PC-9 (cell line): ENCODE results near the gene USF1. TPM values are rescaled to one million over a fixed set of nuclear protein-coding genes. Genes with fewer than 3 reads are reported as not detected.
"Not testable (repeated sequence)": the region's sequence is repeated elsewhere in the genome, so short reads cannot be mapped to it uniquely, and the experiment has no call there.

Experiments
- BruUV-seq: library from RNA; stranded (reverse); fragments of 400-500 nt; replicated peaks from 2 replicates; lab custom pipeline; 2021; lab: Mats Ljungman, UMichigan
- CTCF ChIA-PET: fragments of 300-600 bp; sonication (Branson Sonifier 250); formaldehyde crosslinking; loops from one replicate; lab custom pipeline; 2022; ENCODE audit warnings: antibody characterized with exemption; lab: Charles Lee
- POLR2A ChIA-PET: fragments of 300-600 bp; sonication (Branson Sonifier 250); formaldehyde crosslinking; loops from one replicate; lab custom pipeline; 2022; ENCODE audit warnings: antibody characterized with exemption; ENCODE audit not compliant: unreplicated experiment; lab: Charles Lee
- DNase-seq, 2 experiments: peaks; one replicate each; pipeline versions ENCODE4 v3.0.0 to v3.0.0-alpha.2; 2015 to 2022; ENCODE audit warnings: mixed read lengths in 1 of 2
- H2AFZ ChIP-seq: fragments of 200-600 bp; sonication (generic); 2 replicates; pipeline ENCODE4 v1.8.1; 2017; ENCODE audit warnings: antibody characterized with exemption
- H3F3A ChIP-seq: fragments of 200-600 bp; sonication (generic); 2 replicates; pipeline ENCODE4 v1.8.1; 2017; ENCODE audit warnings: antibody characterized with exemption, mild to moderate bottlenecking, low read depth; ENCODE audit not compliant: insufficient read depth
- H3K27ac ChIP-seq: fragments of 200-600 bp; sonication (generic); 2 replicates; pipeline ENCODE4 v1.6.1; 2016; ENCODE audit warnings: mixed run types
- H3K27me3 ChIP-seq: fragments of 200-600 bp; sonication (generic); 2 replicates; pipeline ENCODE4 v1.6.1; 2016; ENCODE audit warnings: low read depth, mixed run types; ENCODE audit not compliant: insufficient read depth
- H3K36me3 ChIP-seq: fragments of 200-600 bp; sonication (generic); 2 replicates; pipeline ENCODE4 v1.6.1; 2016; ENCODE audit warnings: low read depth, mixed run types
- H3K4me1 ChIP-seq: fragments of 200-600 bp; sonication (generic); replicated peaks from 2 replicates; pipeline ENCODE4 v1.6.1; 2016; ENCODE audit warnings: mixed run types; ENCODE audit not compliant: insufficient read depth
- H3K4me2 ChIP-seq: fragments of 200-600 bp; sonication (generic); 2 replicates; pipeline ENCODE4 v1.6.1; 2017; ENCODE audit warnings: mixed run types
- H3K4me3 ChIP-seq: fragments of 200-600 bp; sonication (generic); 2 replicates; pipeline ENCODE4 v1.6.1; 2016; ENCODE audit warnings: mixed run types
- H3K79me2 ChIP-seq: fragments of 200-600 bp; sonication (generic); 2 replicates; pipeline ENCODE4 v1.6.1; 2017; ENCODE audit warnings: low read depth, mixed run types
- H3K9me2 ChIP-seq: fragments of 200-600 bp; sonication (generic); 2 replicates; pipeline ENCODE4 v1.8.1; 2017; ENCODE audit warnings: mild to moderate bottlenecking; ENCODE audit not compliant: insufficient read depth
- H3K9me3 ChIP-seq: fragments of 200-600 bp; sonication (generic); 2 replicates; pipeline ENCODE4 v1.8.1; 2016; ENCODE audit warnings: low read depth; ENCODE audit not compliant: insufficient read depth
- H4K20me1 ChIP-seq: fragments of 200-600 bp; sonication (generic); 2 replicates; pipeline ENCODE4 v1.8.1; 2017; ENCODE audit not compliant: insufficient read depth
- CTCF ChIP-seq: fragments of 200-600 bp; sonication (generic); conservative IDR thresholded peaks from 2 replicates; pipeline ENCODE4 v1.6.1; 2017; ENCODE audit warnings: mixed run types, antibody characterized with exemption, mild to moderate bottlenecking, moderate library complexity
- EZH2 ChIP-seq: fragments of 200-600 bp; sonication (generic); IDR thresholded peaks from 2 replicates; pipeline ENCODE4 v1.8.0; 2017; ENCODE audit warnings: antibody characterized with exemption, low read depth
- intact Hi-C: fragments of 100-400 bp; cut with micrococcal nuclease; formaldehyde crosslinking; loops from one replicate; pipeline ENCODE4 v1.10.0; 2022; ENCODE audit not compliant: unreplicated experiment
- total RNA-seq: library from RNA; stranded (reverse); gene quantifications from 2 replicates; pipeline ENCODE4 v1.2.3, GENCODE V29; 2021

The USF1 gene
- total RNA-seq, 1 experiment from 2014 or later = 43.2 TPM

DNA sequence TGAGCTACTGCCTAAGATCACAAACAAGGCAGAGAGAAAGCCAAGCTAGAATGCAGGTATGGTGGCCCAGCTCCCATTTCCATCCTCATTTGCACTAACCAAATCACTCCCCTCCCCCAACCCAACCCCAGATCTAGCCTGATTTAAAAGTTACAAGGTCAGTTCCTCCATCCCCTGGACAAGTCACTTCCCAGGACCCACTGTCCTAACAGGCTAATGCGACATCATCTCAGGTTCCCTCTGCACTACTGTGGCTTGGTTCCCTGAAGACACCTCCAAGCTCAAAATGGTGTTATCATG is 27.2 kb downstream of the USF1 start:
- H3K9me2 ChIP-seq = no peaks in the 10 kb centered on the region
- DNase-seq = no peak
- peaks cover 28% of the 10 kb centered on the region for H4K20me1 ChIP-seq
- H3K9me3 ChIP-seq = no peaks in the 10 kb centered on the region
- H3K36me3 ChIP-seq = no peaks in the 10 kb centered on the region
- H2AFZ ChIP-seq = no peak overlapping the region
- H3K27me3 ChIP-seq = no peaks in the 10 kb centered on the region
- no peak overlapping the region for H3K27ac ChIP-seq
- TF ChIP-seq CTCF = no peak
- no peak for TF ChIP-seq EZH2
- ChIA-PET POLR2A (interaction anchor here (0.6 kb wide), 1 partner anchor 200 kb away, joined by 3 read pairs; no protein-coding TSS in a partner anchor), CTCF (interaction anchor here (0.6 kb wide), 1 partner anchor 72 kb away, joined by 3 read pairs; no protein-coding TSS in a partner anchor)
- peaks cover 67% of the 10 kb centered on the region for H3K79me2 ChIP-seq
- intact Hi-C loops = no loop called here
- peak overlapping the region; percentile 93 for H3K4me2 ChIP-seq
- BruUV-seq = no TSS peak
- peak overlapping the region; percentile 93; the same call in 1 of the 2 replicates for H3K4me3 ChIP-seq
- H3F3A ChIP-seq = peaks cover 58% of the 10 kb centered on the region
- peaks cover 75% of the 10 kb centered on the region for H3K4me1 ChIP-seq

DNA sequence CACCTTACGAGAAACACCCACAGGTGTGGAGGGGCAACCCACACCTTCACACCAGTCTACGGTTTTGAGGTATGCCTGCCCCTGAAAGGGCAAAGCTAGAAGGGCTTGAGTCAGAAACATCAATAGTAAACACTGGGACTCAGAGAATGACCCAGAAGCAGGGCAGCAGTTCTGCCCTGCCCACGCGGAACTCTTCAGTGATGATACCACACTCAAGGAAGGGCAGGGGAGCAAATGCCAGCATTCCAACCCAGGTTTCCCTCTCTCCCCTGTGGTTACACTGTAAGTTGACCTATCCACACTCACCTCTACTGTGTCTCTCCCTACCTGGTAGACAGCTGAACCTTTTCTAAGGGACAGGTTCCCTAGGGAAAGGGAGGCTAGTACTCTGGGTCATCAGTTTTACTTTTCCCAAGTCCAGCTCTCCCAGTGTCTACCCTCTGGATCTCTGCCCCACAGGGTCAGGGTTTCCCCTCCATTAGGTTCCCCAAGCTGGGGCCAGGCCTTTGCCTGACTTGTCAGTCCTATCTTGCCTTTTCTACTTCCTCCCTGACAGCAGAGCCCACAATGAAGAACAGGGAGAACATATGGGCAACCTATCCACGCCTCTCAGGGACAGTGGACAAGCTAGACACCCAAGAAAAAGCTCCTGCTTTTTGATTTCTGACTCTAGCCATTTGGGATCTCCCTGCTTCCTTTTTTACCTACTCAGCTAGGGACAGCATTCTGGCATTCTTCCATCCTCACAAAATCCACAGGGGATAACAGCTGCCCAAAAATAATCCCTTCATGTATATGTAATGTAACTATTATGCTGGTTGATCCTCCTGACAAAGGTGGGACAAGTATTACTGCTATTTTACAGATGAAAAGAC is 27.8 kb downstream of the USF1 start:
- Histone ChIP-seq H3K4me1 (peaks cover 81% of the 10 kb centered on the region), H3K4me3 (no peak overlapping the region), H3K27ac (peak overlapping the region; percentile 27; the same call in 1 of the 2 replicates), H2AFZ (no peak overlapping the region), H3K4me2 (peak overlapping the region; percentile 93), H3K79me2 (peaks cover 73% of the 10 kb centered on the region), H3K9me2 (no peaks in the 10 kb centered on the region), H3F3A (peaks cover 60% of the 10 kb centered on the region), H3K36me3 (no peaks in the 10 kb centered on the region), H4K20me1 (peaks cover 28% of the 10 kb centered on the region), H3K9me3 (no peaks in the 10 kb centered on the region), H3K27me3 (no peaks in the 10 kb centered on the region)
- intact Hi-C loops = no loop called here
- ChIA-PET POLR2A (interaction anchor here (0.6 kb wide), 1 partner anchor 201 kb away, joined by 3 read pairs; no protein-coding TSS in a partner anchor), CTCF (interaction anchor here (0.6 kb wide), 2 partner anchors 27 to 72 kb away, joined by 3 read pairs; no protein-coding TSS in a partner anchor)
- BruUV-seq = no TSS peak
- TF ChIP-seq EZH2 (no peak), CTCF (no peak)
- DNase-seq = no peak

DNA sequence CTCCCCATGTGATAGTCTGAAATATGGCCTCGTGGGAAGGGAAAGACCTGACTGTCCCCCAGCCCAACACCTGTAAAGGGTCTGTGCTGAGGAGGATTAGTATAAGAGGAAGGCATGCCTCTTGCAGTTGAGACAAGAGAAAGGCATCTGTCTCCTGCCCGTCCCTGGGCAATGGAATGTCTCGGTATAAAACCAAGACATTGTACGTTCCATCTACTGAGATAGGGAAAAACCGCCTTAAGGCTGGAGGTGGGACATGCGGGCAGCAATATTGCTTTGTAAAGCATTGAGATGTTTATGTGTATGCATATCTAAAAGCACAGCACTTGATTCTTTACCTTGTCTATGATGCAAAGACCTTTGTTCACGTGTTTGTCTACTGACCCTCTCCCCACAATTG is 28.6 kb downstream of the USF1 start:
- DNase-seq, H3K9me2 ChIP-seq, H3K36me3 ChIP-seq, H3K4me3 ChIP-seq, CTCF ChIA-PET, H3K27me3 ChIP-seq, BruUV-seq, H3K9me3 ChIP-seq, intact Hi-C loops, POLR2A ChIA-PET, H2AFZ ChIP-seq: not testable (repeated sequence)
- Histone ChIP-seq H3F3A (peaks cover 56% of the 10 kb centered on the region), H3K4me2 (peak overlapping the region; percentile 93), H3K27ac (peak overlapping the region; percentile 38; the same call in 1 of the 2 replicates), H4K20me1 (peaks cover 28% of the 10 kb centered on the region), H3K4me1 (peaks cover 78% of the 10 kb centered on the region), H3K79me2 (peaks cover 80% of the 10 kb centered on the region)

DNA sequence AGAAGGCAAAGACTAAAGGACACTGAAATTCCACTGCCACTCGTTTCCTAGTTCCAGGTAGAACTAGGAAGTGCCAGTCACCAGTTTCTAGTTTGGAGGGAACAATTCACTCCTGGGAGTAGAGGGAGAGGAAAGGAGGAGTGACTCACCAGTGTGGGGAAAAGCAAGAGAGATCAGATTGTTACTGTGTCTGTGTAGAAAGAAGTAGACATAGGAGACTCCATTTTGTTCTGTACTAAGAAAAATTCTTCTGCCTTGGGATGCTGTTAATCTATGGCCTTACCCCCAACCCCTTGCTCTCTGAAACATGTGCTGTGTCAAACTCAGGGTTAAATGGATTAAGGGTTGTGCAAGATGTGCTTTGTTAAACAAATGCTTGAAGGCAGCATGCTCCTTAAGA is 29.1 kb downstream of the USF1 start:
- H3K36me3 ChIP-seq, H2AFZ ChIP-seq, H3K4me3 ChIP-seq, POLR2A ChIA-PET, intact Hi-C loops, CTCF ChIA-PET, DNase-seq, H3K9me3 ChIP-seq, H3K27me3 ChIP-seq, BruUV-seq, H3K9me2 ChIP-seq: not testable (repeated sequence)
- Histone ChIP-seq H3K79me2 (peaks cover 85% of the 10 kb centered on the region), H4K20me1 (peaks cover 28% of the 10 kb centered on the region), H3K4me2 (peak overlapping the region; percentile 93; the same call in 1 of the 2 replicates), H3K27ac (peak overlapping the region; percentile 40), H3F3A (peaks cover 51% of the 10 kb centered on the region), H3K4me1 (peaks cover 73% of the 10 kb centered on the region)
